ENCODE measurements around the gene BRD4.

BRD4 gene

DNA sequence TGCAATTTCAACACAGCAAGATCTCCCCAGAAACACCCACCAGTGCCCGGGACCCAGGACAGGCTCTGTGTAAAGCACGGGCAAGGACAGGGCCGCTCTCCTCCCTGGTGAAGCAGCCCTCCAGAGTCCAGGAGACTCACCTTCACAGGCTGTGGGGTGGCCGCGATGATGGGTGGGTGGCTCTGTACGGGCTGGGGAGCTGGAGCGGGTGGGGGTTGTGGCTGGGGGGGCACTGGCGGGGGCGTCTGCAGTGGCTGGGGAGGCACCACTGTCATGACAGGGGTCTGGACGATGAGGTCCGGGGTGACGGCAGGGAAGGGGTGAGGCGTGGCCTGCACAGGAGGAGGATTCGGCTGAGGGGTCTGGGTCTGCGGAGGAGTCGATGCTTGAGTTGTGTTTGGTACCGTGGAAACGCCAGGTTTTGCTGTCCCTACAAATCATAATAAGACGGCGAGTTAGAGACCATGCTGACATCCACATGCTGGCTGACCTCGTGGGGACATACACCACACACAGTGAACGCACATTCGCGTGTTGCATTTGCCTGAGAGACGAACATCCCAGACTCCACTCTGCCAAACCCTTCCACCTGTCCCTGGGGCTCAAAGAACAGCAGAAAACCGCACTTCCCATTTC, 67.0 kb downstream of the BRD4 start:
- no peak for DNase-seq (ENCODE audit: low read depth)

DNA sequence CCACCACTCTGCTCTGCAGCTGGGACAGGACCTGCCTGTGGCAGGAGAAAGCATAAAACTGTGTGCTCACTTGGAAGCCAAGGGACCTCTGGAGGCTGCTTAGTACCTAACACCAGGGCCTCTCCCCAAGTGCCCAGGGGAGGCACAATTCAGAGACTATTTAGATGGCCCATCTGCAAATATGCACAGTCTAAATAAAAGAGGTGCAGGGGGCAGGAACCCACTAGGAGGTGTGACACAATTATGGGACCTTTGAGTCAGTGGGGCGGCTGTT, 67.5 kb downstream of the BRD4 start:
- DNase-seq (ENCODE audit: low read depth), result no peak

DNA sequence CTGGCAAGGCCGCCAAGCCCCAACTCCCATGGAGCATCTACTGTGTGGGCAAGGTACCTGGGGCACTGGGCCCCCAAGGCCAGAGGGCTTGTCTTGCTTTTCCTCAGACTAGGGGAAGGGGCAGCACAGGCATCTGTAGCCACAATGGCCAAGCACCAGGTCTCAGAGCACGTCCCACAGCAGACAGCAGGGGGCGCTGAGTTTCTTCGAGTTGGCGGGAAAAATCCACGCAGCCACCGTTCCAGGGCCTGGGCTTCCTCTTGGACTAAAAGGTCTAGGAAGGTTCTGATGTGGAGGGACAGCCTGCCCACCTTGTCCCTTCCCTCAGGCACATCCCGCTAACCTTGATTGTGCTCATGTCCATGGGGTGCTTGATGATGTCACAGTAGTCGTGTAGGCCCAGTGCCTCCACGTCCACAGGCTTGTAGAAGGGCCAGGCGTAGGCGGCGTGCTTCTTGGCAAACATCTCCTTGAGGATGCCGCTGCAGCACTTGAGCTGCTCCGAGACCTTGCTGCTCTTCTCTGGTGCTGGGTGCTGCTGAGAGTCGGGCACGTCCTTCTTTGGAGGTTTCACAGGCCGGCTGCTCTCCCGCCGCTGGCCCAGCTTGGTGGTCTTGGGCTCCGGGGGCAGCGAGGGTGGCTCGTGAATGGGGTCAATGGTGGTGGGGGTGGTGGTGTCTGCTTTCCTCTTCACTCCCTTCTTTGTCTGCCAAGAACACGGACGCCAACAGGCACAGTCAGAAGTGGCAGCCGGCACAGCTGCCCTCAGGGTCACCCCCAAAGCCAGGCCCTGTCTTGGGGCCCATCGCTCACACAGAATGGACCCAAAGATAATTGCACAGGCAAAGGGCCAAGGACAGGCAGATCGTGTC, 68.0 kb downstream of the BRD4 start:
- peak; percentile 62 for DNase-seq (ENCODE audit: low read depth)

DNA sequence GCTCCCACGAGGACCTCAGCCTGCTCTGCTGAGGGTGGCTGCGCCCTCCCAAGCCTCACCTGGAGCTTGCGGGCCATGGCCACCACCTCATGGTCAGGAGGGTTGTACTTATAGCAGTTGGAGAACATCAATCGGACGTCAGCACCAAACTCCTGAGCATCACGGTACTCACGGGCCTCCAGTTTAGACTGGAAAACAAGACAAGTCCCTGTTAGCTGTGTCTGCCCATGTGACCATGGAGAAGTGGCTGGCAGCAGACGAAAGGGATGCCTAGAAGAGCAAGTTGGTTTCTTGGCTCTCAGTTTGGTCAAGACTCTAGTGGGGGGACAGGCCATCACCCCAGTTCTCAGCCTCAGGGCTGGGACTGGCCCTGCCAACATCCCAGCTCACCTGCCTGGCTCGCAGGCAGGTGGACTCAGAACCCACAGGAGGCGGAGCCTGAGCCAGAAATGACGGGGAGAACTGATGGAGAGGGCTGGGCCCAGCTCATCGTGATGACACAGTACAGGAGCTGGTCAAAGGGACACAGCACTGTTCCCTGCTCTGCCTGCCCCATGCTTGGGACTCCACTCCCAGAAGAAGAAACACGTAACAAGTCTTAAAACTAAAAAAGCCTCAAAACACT, 68.9 kb downstream of the BRD4 start:
- DNase-seq (ENCODE audit: low read depth), result no peak

DNA sequence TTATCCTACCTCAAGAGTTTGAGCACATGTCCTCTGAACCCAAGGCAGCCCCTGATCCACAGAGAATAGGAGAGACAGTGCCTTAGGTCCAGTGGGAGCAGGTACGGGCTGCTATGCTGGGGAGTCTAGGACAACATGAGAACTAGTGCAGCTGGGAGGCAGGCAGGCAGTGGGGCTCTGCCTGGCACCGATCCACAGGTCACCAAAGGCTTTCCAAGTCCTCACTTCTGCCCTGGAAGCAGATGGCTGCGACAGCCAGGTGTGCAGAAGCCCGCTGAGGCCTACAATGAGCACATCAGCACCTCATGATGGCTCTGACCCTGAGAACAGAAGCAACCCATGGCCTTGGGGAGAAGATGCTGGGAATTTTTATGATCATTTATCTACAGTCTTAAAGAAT, 70.3 kb downstream of the BRD4 start:
- DNase-seq (ENCODE audit: low read depth), result no peak

DNA sequence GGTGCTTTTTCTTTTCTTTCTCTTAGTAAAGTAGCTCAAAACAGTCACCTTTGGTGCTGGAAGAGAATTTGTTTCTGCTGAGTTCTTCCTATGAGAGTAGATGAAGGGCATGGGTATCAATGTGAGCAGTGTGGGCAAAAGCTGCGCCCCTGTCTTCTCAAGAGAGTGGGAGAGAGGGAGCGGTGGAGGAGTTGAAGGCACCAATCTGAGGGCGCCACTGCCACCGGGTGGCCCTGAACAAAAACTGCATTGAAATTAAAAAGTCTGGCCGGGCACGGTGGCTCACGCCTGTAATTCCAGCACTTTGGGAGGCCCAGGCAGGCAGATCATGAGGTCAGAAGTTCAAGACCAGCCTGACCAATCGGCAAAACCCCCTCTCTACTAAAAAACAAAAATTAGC, 71.4 kb downstream of the BRD4 start:
- DNase-seq (ENCODE audit: low read depth), result no peak

DNA sequence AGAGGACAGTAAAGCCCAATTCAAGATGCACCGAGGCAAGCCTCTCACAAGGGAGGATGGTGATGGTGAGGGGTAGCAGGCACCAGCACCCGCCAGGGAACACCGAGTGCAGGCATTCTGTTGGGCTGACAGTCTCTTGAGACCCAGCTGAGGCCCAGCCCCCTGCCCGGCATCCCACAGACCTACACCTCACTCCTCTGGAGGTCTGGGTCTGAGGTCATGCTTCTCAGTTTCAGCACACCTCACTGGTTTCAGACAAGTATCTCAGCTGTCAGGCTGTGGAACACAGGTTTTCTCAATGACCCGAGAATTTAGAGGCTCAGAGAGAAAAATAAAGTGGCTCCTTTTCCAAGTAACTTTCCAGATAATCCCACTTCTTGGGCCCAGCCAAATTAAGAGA, 72.4 kb downstream of the BRD4 start:
- no peak for DNase-seq (ENCODE audit: low read depth)

DNA sequence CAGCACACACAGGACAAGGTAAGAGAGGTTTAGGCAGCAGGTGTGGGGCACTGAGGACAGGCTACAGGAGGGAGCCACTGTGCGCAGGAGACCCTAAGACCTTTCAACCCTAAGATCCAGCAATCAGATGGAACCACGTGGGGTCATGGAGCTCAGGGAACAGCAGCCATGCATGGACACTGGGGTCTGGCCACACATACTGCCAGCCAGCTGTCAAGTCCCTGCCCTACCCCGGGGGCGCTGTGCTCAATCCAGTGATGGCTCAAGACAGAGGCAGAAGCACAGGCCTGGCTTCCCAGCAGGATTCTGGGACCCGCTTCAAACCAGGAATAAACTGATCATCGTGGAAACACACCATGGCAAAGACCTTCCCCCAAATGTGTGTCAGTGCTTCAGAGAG, 74.6 kb downstream of the BRD4 start:
- no peak for DNase-seq (ENCODE audit: low read depth)

DNA sequence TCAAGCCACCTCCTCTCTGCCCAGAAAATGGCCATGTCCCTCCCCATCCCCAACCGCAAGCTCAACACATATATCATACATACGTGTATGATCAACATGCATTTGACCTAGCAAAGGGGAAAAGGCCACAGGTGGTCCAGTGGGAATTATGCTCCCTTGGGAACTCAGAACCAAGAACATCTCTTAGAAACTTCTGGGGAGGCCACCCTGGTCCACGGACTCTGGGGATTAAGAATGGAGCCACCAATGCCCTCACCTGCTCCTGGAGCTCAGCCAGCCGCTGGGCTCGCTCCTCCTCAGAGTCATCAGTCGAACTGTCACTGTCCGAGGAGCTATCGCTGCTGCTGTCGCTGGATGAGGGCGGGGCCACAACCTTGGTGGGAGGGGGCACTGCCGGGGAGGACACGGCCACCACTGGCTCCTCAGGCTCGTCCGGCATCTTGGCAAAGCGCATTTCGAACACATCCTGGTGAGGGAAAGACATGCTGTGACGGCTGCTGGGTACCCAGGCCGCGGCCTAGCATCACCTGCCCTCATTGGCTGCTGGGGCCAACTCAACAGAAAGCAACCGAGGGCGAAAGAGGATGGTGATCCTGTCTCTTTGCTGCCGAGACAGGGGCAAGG, 75.5 kb downstream of the BRD4 start:
- DNase-seq (ENCODE audit: low read depth), result no peak

DNA sequence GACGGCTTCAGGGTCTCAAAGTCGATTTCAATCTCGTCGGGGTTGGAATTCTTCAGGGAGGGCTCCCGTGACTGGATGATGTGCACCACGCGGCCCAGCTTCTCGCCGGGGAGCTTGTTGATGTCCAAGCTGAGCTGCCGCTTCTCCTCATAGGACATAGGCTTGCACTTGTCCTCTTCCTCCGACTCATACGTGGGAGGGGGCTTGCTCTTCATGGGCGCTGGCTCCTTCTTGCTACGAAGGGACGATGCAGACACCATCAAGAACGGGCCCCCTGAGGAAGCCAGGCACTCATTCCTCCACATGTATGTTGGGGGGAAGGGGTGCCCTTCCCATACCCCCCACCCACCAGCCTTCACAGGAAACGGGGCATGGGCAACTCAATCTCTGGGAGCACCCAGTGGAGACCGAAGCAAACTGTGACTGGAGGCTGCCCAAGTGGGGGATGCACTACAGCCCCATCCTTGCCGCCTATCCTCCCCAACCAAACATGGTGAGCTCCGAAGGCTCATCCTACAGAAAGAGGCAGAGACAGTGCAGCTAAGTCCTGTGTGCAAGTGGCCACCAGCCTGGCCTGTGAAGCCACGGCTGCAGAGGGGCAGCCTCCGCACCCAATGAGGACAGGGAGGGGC, 76.9 kb downstream of the BRD4 start:
- DNase-seq (ENCODE audit: low read depth), result no peak

DNA sequence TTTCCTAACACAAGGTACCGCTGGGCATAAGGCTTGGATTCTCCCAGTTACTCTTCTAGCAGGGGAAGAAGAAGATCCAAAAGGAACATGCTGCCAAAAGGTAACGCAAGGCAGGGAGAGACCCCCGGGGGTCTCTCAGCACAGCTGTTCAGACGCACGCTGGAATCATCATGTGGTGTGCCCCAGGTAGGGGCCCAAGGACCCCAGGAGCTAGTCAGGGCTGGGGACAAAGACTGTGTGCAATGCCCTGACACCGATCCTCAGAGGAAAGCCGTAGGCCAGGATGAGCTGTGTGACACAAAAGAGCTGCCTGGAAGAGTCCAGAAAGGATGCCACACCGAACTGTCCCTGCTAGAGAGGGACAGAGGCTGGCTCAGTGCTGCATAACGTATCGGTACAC, 77.8 kb downstream of the BRD4 start:
- DNase-seq (ENCODE audit: low read depth), result no peak

DNA sequence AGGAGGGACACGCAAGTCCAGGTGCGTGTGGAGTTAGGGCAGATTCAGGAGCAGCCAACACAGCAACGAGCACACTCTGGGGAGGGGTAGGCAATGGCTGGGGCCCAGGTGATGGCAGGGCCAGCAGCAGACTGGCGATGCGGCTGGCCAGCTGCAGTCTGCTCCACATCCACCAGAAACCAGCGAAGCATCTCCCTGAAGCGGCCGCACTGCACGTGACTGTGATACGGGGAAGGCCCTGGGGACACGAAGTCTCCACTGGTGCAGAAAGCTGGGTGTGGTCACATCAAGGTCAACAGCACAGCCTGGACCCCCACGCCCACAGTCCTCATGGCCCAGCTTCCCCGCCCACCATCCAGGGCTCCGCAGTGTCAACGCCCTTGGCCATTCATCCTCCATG, 78.8 kb downstream of the BRD4 start:
- no peak for DNase-seq (ENCODE audit: low read depth)

DNA sequence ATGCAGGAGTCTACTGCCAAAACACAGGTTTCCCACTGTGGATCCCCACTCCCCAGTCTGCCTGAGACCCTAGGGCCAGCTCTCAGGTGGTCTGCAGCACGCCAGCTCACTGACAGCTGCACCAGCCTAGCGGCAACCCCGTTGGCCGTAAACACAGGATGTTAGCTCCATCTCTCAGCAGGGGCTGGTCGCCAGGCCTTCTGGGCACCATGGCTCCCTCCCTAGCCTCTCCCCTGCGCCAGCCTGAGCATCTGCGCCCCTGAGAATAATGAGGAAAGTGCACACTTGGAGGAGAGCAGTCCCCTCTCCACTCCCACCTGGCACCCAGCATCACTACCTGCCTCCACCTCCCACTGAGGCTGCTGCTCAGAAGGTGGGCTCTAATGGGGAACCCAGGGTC, 79.3 kb downstream of the BRD4 start:
- DNase-seq (ENCODE audit: low read depth), result no peak

DNA sequence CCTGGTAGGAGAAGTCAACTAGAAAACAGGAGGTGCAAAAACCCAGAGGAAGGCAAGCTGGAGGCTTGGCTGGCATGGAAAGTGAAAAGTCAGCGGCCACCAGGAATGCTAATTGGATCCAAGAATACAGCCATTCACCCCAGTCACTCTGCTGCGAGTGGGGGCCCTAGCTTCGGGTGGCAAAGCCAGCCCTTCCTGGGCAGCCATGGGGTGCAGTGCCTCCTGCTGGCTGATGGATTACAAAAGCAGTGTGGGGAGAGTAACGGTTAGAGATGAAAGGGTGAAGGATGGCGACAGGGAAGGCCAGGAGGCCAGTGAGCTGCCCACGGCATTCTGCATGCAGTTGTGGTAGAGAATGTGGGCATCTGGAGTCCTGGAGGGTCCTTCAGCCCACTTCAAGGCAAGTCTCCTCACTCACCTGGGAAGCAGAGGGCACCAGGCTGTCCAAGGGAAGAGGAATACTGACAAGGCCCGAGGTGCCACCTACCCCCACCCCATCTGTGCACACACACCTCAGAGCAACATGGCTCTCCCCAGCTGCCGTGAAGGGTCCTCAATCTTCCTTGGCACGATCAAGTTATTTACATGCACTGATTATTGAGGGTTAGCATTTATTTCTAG, 79.8 kb downstream of the BRD4 start:
- DNase-seq (ENCODE audit: low read depth), result peak; percentile 41

DNA sequence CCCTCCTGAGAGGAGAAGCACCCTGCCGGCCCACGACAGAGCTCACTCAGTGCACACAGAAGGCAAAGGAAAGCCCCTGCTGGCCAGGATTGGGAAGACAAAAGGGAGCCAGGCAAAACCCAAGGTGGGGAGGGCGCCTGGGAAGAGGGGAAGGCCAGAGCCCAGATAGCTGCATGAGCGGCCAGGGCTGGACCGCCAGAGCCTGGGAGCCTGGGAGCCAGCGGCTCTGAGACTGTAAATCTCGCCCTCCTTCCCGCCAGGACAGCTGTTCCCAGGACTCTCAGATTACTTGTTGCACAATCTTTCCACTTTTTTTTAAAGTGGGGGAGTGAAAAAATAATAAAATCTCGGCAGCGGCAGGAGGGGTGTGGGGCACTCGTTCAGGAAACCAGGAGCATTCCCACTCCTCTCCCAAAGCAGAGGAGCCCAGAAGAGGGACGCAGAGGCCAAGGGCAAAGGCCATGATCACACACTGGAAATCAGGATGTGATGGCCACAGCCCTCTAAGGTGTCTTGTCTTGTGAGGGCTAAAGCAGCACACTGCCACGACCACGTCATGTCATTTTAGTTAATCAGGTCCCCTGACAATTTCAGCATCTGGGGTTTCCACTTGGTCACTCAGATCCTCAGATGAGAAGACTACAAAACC, 80.5 kb downstream of the BRD4 start:
- peak; percentile 94 for DNase-seq (ENCODE audit: low read depth)

DNA sequence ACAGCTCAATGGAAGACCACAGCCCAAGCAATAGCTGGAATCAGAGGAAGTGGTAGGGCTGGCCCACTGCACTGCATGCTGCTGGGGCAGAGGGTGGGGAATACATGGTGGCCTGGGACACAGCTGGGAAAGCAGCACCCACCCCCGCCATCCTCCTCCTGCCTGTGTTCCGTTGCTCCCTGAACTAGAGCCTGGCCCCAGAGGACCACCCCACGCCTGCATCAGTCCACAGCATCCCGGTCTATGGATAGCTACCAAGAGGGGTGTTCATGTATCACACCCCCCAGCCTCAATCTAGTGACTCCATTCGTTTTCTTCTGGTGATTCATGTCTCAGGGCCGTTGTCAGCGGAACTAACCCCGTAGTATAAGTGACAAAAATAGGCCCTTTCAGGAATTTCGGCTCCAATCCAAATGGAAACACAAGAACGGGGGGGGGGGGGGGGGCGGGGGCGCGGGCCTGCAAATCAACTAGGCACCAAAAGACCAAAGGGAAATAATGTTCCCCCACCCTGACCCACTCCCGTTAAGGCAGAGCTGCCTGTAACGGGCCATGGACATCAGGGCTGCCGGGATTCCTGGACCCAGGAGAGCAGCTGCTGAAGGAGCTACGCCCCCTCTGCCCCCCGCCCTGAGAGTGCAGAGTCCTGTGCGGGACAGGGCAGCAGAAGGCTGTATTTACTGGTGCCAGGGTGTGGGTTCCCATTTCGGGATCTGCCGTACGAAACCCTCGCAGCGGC, 81.2 kb downstream of the BRD4 start:
- peak; percentile 59 for DNase-seq (ENCODE audit: low read depth)

DNA sequence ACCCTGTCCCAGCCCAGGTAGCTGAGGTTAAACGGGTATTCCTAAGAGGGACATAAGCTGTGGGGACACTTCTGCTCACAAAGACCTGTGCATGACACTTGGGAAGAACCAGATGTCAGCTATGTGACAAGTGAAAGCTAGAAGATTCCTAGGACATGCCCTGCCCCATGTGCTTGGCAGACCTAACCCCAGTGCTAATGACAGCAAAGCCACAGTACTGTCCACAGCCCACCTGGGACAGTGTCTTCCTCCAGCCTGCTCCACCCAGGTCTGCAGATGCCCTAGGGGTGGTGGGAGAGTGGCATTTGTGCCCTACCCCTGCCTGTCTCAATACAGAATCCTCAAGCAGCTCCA, 81.7 kb downstream of the BRD4 start:
- no peak for DNase-seq (ENCODE audit: low read depth)

DNA sequence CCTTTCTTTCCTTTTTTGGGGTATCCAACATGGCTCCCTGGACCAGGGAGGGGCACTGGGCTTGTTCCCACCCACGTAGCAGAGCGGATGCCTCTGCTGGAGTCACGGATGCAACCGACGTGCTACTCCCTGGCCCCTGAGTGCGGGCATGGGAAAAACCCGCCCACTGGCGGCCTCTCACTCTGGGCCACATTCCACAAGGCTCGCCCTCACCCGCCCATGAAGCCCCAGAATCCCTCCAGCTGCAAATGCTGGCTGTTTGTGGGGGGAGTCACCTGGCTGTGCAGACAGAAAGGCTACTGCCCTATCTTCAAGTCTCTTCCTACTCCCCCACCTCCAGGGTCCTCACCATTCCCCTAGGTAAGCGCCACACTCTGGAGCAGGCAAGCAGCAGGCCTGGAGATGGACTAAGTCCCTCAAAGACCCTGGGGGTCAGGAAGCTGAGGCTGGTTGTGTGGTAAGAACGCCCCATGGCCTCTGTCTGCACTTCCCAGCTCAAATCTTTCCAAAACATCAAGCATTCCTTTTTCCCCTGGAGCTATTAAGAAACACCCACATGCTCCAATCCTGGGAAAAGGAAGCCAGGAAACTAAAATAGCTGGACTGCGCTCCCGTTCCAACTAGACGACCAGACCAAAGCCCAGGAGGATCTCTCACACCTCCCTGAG, 82.2 kb downstream of the BRD4 start:
- peak; percentile 92 for DNase-seq (ENCODE audit: low read depth)

DNA sequence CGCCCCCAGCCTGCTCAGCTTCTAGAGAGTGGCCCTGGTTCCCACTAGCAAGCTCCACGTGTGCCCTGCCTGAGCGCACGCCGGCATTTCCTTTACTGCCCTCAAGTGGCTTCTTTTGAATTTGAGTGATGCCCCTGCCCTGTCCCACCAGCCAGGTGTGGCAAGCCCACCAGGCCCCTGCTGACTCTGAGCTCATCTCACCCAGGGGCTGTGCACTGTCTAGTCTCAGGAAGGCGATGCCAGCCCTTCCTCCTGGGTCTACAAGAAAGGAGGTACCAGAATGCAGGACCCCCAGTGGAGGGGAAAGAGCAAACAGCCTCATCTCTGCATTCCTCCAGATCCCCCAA, 82.8 kb downstream of the BRD4 start:
- no peak for DNase-seq (ENCODE audit: low read depth)

DNA sequence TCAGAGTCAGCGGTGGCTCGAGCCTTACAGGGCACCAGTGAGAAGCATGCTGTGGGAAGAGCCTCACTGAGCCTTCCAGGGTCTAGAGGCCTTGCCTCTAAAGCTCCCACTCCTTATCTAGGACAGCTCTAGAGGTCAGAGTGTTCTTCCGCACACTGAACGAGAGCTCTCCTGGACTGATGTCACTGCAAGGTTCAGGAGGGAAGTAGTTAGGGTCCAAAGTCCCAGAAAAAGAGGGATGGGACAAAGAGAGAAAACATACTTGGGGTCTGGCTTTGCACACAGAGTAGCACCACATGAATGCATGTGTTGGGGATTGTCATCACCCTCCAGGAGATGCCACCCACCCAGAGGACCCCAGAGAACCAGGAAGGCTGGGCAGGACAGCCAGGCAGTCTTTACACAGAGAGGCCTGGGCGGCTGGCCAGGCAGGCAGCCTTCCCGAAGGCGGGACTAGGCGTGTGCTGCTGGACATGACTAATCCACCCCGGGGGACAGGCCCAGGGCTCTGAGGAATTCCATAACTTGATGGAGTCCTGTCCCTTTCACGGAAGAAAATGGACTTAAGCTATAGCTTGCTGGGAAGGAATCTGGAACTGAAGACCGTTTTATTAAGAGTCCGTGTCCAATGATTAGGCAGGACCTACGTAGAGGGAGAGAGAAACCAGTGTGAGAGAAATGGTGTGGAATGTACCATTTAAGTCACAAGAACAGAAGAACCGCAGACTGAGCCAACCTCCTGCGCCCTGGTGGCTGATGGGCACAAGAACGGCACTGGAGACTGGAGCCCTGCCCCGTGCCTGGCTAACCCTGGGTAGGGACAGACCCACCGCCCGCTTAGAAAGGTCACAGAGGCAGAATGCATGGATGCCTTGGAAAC, 83.5 kb downstream of the BRD4 start:
- peak; percentile 88 for DNase-seq (ENCODE audit: low read depth)

Data from iris pigment epithelial cell (primary cell).